ENCODE measurements around the gene CRYBB1.

CRYBB1 gene

DNA sequence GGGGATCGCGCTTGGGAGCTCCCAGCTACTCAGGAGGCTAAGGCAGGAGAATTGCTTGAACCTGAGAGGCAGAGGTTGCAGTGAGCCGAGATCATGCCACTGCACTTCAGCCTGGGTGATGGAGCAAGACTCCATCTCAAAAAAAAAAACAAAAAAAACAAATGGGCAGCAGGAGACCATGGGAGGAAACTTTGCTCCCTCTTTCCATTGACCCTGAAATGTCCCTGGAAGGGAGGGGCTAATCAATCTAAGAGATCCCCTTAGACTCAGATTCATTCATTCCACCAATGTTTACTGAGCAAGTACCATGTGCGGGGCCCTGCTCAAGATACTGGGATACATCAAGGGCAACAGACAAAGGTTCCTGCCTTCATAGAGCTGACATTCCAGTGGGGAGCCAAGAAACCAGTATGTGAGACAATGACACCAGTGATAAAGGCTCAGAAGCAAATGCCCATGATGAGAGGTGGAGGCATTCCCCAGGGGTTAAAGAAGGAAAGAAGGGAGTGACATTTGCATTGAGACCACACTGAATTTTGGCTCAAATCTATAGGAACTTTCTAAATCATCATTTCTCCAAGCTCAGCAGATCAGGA lies 67.8 kb downstream of the CRYBB1 start:
- FAIRE-seq: no peak

All from islet of Langerhans (tissue), 1 donor.